Erythroblast (primary cell): ENCODE data around the gene SSBP3.

Experiments used
- GATA1 ChIP-seq: IDR thresholded peaks from 2 replicates; pipeline ENCODE4 v1.6.1; 2011; ENCODE audit warnings: low read depth, mild to moderate bottlenecking, control low read depth, low read length, moderate library complexity
- POLR2A ChIP-seq: IDR thresholded peaks from 2 replicates; pipeline ENCODE4 v1.6.1; 2011; ENCODE audit warnings: mild to moderate bottlenecking, low read length

DNA sequence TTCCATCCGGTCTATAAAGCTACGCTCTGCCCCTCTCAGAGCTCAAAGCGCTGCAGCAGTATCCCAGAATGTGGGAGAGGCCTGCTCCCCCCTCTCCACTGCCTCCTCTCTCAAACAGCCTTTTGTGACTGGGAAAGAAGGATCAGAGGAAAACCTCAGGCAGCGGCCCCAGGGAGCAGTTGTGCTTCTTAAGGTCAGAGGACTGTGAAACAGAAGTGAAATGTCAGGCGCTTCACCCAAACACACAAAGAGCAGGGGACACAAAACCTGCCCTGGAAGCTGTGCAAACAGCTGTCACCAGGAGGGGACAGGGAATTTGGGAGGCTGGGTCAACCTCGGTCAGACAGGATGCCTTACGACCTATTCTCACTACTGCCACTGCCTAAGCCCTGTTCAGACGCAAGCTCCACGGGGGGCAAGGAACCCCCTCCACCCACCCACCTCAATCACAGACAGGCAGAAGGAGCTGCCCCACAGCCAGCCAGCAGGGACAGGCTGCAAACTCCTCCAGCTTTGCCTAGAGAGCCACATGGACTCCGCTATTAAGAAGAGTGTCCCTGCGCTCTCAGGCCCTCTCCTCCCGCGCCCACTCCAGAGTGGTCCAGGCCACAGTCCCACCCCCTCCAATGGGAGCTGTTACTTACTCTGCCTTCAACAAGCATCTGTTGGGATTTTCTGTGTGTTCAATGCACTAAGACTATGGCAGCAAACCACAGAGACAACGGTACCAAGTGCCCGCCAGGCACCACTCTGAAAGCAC is 14.6 kb downstream of the SSBP3 start:
- no peak for TF ChIP-seq POLR2A
- no peak for TF ChIP-seq GATA1
